SU-DHL-6 (cell line): Measurements from ENCODE around the gene NPTXR.

Experiments used
- EZH2phosphoT487 ChIP-seq: fragments of 200-600 bp; sonication (generic), shearing (Covaris generic); conservative IDR thresholded peaks from 2 replicates; pipeline ENCODE4 v1.6.1; 2018; ENCODE audit warnings: mild to moderate bottlenecking, antibody characterized with exemption, low read length, moderate library complexity, mixed read lengths
- TF ChIP-seq, protein P1 (sequence below): fragments of 200-600 bp; sonication (generic); IDR thresholded peaks from one replicate; pipeline ENCODE4 v1.5.1; 2017; ENCODE audit warnings: antibody characterized with exemption, mild to moderate bottlenecking, low read length, moderate library complexity; ENCODE audit not compliant: insufficient read depth, poor library complexity, severe bottlenecking

DNA sequence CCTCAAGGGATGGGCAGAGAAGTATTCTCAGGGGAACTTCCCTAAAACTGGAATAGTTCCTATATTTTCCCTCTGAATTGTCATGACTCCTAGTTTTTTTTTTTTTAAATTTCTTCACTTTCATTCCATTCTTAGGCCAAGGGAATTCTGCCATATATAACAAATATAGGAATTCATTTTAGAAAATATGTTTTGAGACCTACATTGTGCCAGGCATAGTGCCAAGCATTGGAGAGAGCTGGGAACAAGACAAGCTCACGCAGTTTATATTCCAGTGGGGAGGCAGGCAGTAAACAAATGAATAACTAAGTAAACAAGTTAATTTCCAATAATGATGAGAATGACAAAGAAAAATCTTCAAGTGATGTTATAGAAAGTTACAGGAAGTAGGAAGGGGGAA, 2.6 kb upstream of the NPTXR start:
- TF ChIP-seq, protein P1, sequence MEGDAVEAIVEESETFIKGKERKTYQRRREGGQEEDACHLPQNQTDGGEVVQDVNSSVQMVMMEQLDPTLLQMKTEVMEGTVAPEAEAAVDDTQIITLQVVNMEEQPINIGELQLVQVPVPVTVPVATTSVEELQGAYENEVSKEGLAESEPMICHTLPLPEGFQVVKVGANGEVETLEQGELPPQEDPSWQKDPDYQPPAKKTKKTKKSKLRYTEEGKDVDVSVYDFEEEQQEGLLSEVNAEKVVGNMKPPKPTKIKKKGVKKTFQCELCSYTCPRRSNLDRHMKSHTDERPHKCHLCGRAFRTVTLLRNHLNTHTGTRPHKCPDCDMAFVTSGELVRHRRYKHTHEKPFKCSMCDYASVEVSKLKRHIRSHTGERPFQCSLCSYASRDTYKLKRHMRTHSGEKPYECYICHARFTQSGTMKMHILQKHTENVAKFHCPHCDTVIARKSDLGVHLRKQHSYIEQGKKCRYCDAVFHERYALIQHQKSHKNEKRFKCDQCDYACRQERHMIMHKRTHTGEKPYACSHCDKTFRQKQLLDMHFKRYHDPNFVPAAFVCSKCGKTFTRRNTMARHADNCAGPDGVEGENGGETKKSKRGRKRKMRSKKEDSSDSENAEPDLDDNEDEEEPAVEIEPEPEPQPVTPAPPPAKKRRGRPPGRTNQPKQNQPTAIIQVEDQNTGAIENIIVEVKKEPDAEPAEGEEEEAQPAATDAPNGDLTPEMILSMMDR: no peak
- TF ChIP-seq EZH2phosphoT487: no peak
